ENCODE results near the gene CPLX4.
A peak's percentile ranks its signal among the peaks of the same experiment; 100 is the strongest.

CPLX4 gene, protein sequence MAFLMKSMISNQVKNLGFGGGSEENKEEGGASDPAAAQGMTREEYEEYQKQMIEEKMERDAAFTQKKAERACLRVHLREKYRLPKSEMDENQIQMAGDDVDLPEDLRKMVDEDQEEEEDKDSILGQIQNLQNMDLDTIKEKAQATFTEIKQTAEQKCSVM
- total RNA-seq, result 0 reads per million in 2 donors

DNA sequence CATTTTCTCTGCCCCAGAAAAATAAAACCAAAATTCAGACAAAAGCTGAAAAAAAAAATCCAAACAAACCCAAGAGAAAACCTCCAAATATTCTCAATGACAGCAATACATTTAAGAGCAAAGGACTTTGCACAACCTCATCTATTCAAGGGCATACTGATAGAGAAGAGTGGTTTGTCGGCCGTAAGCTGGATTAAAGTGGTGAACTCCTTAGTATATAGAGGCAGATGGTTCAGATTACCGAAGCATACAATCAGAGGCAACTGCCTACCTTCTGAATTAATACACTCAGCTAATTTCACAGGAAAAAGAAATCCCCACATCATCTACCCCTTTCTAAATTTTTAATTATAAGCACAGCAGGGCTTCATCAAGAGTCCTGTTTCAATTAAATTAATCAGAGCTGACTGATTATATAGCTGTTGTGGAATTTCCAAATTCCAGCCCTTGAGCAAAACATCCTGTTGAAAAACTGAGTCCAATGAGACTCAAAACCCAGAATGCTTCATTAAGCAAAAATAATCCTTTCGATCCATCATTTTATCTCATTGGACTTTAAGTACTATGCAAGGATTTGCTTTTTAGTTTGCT is at the start of gene CPLX4:
Gene CPLX4, minus strand, starts transcription at position 190 of the 591 bp plus-strand sequence. Its CDS starts 187 bp downstream, at position 3.
- DNase-seq, result no peak

DNA sequence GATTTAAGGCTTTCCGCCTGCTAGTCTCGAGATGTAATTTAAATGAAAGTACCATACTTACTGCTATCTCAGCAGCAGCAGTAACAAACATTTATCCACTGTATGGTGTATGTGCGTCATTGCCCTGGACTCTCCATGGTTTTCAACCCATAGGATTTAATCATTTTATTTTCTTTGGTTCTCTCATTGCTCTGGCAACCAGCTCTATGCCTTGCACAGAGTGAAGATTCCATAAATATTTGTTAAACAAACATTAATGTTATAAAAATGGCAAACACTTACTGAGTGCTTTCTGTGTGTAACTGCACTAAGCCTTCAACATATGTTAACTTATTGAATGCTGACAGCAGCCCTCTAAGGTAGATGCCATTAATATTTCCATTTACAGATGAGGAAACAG is 41.9 kb upstream of the CPLX4 start:
- no peak for DNase-seq

DNA sequence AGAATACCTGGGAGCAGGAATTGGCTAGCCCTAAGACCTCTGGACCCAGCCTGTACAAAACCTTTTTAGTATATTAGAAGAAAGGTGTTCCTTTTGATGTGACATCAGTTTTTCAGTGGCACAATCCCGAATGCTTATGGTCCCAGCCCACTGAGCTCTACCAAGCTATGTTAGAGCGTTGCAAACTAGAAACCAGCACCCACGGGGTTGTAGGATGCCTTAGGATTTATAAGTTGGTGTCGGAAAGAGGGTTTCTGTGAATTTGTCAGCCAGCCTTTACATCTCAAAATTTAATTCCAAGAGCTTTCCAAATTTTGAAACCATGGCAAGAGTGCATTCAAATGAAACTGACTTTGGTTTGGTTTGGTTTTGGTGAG is 41.1 kb upstream of the CPLX4 start:
- no peak for DNase-seq

DNA sequence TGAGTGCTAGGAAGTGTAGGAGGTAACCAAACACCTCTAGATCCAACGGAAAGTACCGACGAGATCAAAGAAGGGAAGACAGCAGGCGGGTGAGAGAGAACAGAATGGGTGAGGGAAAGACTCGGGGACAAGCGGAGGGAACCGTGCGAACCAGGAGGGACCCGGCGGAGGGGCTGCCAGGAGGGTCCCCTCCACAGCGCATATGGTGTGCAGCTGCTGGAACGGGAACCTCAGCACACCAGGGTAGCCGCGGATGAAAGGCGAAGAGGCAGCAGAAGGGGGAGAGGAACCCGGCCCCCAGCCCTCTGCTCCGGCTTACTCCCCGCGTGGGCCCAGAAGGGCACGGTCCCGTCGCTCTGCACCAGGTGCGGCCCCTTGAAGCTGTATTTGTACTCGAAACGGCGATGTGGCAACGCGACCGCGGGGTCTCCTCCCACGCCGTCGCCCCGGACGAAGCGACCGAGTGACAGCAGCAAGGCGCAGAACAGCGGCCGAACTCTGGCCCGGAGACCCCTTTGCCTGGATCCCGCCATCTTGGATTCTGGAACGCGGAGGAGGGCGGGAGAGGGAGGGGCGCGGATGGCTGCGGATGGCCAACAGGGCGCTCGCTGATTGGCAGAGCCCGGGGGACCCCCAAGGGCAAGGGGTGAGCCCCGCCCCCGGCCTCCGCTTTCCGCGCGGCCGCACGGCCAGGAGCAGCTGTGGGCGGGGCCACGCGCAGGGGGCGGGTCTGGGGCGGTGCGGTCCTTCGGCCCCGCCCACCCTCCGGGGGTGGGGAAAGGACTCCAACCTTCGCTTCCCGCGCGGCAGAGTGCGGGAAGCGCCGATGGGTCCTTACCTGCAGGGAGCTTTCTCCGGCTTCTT is 40.5 kb upstream of the CPLX4 start, which contains the start of gene LMAN1:
Gene LMAN1, minus strand, starts transcription at position 554 of the 864 bp plus-strand sequence. Its CDS starts 21 bp downstream, at position 533.
- DNase-seq, result peak; percentile 94

DNA sequence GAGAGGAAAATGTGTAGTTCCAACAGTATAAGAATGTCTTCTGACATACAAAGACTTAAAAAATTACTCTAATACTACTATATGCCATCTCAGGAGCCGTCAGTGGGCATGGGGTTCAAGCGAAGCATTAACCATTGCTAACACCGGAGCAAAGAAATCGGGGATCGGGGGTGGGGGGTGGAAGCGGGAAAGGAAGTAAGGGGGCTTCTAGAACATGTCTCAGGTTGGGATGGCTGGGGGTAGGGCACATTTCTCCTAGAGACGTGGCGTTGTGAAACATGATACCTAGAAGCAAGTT is 39.9 kb upstream of the CPLX4 start:
- DNase-seq, result no peak

DNA sequence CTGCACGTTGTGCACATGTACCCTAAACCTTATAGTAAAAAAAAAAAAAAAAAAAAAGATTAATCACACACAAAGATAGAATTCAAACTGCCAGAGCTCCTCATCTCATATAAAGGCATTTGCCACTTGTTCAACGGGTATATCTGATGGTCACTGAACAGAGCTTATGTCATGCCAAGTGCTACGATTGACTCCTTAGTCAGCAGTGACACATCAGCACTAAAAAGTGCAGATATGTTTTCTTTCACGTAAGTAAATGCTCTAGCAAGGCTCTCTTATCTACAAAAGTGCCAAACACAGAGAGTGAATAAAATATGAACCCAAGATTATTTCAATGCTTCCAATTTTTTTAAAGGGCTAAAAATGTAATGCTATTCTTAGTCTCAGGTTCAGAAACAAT is 39.5 kb upstream of the CPLX4 start:
- DNase-seq, result no peak

DNA sequence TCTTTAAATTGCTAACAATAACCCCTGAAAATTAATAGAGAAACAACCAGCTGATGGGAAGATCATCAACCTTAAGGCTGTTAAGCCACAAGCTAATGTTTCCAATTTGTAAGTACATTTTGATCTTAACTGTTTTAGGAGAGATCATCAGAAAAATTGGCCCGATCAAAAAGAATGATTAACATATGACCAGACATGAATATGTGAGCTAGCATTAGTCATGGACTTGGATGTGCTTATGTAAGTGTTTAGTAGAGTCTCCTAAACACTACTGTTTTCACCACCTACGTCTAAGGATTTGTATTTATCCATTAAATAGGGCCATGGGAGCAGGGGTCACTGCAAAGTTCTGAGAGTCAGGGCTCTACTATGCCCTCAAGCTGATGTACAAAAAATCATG is 36.3 kb upstream of the CPLX4 start:
- DNase-seq, result no peak

DNA sequence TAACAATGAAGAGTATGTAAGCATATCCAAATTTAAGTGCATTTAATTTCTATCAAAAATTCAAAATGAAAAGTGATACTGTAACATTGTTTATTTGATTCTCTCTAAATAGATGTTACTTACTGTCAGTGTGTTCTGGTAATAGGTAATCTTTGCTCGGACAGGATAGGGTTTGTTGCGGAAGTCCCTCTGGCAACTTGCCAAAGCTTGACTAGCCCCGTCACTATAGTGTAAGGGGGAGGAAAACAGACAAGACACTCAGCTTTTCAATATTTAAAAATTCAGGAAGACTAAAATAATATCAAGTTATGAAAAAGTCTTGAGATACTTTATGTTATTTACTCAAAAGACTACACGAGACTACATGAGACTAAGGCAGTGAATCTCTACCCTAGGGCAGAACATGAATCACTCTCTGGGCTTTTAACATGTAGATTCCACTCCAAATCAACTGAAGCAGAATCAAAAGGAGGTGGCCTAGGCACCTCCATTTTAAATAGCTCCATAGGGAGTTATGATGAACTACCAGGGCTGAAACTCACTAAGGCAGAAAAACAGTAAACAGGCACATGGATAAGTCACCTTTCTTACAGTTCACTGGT is 34.7 kb upstream of the CPLX4 start:
- DNase-seq, result no peak

DNA sequence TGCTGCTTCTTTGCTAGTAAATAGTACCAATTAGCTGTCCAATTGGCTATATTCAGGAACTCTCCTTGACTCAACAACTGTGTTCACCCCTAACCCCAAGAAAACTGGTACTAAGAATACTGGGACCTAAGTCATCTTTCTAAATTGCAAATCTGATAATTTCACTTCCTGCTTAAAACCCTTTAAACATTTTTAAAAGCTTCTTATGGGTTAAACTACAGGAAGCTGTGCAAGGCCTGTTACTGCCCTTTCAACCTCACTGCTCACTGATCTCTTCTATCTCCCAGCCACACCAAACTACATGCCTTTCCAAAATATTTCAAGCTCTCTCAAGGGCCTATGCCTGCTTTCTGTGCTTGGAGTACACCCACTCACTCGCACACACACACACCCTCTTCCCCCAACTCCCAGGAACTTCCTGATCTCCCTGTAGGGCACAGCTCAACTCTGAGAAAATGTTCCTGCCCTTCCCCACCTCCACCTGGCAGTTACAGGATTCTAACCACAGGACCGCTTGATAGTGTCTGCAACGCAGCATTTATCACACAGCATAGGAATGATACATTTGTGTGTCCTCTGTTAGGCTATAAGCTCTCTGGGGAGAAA is 33.9 kb upstream of the CPLX4 start:
- DNase-seq, result no peak

DNA sequence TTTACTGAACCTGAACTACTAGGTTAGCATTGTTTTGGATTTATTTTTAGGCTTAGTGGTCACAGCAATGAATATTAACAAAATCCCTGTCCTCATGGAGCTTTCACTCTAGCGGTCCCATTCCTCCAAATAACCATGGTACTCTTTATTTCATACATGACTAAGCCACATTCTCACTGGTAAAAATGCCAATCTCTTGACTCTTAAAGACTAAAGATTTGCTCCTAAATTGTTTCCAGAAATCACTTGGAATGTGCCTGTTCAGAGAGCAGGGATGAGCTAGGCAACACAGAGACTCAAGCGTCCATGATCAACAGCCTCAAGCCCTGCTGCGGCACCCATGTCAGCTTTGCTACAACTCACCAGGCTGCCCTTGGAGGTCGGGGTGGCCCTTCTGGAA is 27.1 kb upstream of the CPLX4 start:
- DNase-seq, result no peak

DNA sequence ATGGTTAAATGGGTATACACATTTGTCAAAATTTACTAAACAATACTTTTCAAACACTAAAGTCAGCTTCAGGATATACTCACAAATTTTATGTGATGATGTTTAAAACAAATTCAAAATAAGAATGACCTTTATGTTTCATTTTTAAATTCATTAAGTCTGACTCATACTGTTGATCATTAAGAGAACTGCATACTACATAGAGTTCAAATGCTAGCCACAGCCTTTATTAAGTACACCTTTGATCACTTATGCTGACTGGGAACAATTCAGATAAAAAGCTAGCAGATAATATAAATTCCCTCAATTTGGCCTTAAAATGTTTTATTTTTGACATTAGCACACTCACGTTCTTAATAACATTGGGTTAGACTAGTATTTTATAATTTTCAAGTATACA is 26.5 kb upstream of the CPLX4 start:
- no peak for DNase-seq

DNA sequence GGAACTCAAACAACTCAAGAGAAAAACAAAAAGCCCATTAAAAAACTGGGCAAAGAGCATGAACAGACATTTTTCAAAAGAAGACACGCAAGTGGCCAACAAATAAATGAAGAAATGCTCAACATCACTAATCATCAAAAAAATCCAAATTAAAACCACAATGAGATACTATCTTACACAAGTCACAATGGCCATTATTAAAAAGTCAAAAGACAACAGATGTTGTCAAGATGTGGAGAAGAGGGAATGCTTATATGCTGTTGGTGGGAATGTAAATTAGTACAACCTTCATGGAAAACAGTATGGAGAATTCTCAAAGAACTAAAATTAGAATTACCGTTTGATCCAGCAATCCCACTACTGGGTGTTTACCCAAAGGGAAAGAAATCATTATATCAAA is 25.5 kb upstream of the CPLX4 start:
- no peak for DNase-seq

DNA sequence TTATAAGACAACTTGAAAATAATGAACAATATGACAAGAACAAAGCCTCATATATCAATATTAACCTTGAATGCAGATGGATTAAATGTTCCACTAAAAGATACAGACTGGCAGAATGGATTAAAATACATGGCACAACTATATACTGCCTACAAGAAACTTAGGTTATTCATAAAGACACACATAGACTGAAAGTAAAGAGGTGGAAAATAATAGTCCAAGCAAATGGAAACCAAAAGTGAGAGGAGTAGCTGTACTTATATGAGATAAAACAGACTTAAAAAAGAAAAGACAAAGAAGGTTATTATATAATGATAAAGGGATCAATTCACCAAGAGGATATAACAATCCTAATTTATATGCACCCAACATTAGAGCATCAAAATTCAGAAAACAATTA is 22.4 kb upstream of the CPLX4 start:
- DNase-seq, result no peak

DNA sequence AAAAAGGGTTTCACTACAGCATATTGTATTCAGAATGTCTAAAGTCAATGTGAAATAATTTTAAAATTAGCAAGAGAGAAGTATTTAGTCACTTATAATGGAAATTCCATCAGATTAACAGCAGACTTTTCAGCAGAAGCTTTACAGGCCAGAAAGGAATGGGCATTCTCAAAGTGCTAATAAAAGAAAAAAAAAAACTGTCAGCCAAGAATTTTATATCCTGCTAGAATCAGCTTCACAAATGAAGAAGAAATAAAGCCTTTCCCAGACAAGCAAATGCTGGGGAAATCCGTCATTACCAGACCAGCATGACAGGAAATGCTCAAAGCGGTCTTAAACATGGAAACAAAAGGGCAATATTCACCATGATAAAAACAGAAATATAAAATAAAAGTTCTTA is 21.9 kb upstream of the CPLX4 start:
- no peak for DNase-seq

DNA sequence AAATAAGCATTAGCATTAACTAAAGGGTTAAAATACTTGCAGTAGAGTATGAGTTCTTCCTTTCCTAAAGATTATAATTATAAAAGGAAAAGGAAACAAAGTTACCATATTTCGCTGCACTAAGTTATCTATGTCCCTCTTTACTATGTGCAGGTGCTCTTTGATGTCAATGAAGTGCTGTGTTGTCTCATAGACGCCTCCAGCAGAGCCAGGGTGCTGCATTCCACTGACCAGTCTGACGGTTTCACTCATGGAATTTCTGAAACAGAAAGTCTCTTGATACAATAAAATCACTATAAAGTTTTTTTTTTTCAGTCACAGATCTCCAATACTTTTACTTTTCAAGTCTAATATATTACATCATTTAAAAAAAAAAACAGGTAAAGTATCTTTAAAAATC is 14.5 kb upstream of the CPLX4 start:
- no peak for DNase-seq

DNA sequence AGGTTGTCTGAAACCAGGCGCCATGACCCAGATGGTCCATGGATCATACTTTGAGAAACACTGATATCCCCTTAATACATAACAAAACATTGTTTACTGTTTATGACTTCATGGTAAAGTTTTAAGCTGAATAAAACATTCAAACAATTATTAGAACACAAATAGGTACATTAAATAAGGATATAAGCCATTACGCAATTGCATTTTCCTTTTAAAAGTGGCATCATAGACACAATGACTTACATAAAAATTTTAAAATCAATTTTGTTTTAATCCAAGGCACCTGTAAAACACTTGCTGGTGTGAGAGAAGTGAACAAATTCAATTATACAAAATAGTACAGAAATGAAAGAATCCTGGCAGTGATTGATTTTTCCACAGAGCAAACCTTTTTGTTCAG is 10.2 kb upstream of the CPLX4 start:
- DNase-seq, result no peak

DNA sequence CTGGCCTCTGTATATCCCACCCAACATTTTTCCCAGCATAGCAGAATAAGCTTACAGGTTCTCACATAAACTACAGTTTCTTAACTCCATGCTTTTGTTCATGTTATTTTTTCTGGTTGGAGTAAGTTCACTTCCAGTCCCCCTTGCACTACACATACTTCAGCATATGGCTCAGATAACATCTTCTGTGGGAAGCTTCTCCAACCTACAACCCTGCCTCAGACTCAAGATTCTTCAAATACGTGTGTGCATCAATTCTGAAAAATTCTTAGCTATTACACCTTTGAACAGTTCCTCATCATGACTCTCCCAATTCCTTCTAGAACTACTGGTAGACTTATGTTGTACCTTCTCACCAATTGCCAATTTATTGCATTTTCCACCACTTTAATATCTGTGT is 7.5 kb upstream of the CPLX4 start:
- DNase-seq, result no peak

DNA sequence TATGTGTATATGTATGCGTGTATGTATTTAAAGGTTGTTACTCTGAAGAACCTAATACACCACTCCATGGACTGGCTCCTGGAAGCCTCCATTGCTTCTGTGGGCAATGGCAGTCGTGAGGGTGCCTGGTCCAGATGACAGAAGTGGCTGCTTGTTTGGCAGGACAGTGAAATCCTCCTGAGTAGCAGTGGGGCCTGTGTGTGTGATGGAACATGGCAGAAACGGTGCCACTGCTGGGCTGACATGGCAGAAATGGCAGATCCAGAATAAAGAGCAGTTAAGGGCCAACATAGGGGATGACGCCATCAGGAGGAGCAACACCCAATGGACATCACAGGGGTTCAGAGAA is 6.1 kb upstream of the CPLX4 start:
- DNase-seq, result no peak

DNA sequence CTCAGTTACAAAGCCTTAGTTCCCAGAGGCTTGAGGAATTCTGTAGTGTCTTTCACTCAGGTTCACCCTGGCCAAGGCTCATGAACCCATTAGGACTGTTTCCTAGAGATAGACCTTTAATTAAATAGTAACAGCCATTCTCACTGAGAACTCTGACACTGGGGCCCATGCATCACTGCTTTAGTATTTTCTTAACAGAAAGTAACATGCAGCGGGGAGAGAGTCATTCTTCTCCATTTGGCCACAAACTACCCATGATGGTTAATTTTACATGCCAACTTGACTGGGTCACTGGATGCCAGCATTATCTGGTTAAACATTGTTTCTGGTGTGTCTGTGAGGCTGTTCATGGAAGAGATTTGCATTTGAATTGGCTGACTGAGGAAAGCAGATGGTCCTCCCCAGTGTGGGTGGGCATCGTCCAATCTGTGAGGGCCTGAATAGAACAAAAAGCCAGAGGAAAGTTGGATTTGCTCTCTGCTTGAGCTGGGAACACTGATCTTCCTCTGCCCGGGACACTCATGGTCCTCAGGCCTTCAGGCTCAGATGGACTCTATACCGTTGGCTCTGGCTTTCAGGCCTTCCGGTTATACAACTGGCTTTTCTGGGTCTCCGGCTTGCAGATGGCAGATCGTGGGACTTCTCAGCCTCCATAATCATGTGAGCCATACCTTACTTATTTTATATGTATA is 5.6 kb upstream of the CPLX4 start:
- DNase-seq, result no peak

DNA sequence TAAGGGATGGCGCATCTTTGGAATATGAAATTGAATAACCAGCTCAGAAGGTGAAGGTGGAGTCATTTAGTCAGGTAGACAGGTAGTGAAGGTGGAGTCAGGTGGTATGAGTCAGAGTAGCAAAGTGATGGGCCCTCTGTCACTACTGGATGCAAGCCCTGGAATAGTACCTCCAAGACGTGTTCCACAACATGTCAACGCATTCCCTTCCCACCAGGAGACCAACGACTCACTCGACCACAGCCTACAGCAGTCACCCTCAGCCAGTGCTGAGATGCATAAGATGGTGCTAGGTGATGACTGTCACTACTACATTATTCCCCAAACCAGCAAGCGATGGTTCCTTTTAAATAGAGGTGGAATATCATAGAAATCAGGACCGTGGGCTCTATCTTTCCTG is 6.8 kb downstream of the CPLX4 start:
- DNase-seq, result no peak

DNA sequence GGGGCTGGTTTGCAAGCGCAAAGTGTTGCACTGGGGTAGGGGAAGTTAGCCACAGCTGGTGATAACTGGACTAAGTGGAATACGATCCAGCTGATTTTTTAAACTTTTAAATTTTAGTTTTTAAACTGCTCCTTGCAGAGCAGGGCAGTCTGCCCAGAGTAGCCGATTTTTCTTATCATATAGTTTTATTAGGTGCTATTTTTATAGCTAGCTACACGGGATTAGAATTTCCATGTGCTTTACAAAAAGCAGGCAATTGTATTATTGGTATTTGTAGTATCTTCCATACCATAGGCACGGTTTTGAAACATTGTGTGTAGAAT is 9.6 kb downstream of the CPLX4 start:
- DNase-seq, result no peak

DNA sequence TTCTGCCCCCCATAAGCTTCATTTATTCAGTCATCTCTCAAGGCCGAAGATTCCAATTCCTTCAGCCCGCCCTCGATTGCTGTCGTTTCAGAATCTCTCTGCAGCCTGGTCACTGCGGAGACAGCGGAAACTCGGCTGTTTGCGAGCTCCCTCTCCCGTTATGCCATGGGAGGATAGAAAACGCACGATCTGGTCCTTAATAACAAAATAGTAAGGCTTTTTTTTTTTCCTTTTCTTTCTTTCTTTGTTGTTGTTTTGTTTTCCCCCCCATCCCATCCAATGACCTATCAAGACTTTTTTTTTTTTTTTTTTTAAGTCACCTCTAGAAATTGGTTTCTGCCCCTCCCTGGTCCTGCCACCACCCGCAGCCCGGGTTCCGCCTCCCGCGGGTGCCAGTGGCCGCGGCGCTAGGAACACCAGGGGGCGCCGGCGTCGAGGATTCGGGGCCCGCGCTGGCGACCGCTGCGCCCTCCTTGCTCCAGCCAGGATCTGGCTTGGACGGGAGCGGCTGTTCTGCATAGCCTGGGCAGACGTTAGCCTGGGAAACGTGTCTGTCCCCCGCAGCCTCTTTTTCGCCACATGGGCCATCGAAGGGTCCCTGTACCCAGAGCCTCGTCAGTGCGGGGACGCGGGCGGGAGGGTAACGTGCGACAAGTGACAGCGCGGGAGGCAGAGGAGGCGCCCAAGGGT is 10.1 kb downstream of the CPLX4 start:
- peak; percentile 56 for DNase-seq

DNA sequence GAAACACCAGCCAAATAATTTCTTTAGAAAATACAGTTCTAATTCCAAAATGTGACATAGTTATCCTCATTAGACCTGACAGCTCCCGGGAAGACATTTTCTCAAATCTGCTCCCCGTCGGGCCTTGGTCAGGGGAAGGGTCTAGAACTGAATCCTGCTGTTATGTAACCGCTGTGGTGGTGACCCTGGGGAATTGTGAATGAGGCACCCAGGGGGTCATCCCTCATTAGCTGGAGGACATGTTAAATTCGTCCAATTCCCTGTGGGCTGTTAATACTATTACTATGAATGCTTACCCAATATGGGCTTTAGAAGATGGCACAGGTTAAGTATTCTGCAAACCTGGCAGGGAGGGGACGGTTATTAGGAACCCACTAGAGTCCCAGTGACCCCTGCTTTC is 11.8 kb downstream of the CPLX4 start:
- DNase-seq, result no peak
